ENCODE measurements around the gene KIAA0319L. TPM values are rescaled to one million over a fixed set of nuclear protein-coding genes. Genes with fewer than 3 reads are reported as not detected.

KIAA0319L gene
- total RNA-seq, 2 donors from 2014 or later: 58.6 to 88.8 TPM

- Mint-ChIP-seq H3K27ac (peak overlapping the region; percentile 29 to 76), H3K4me1 (ENCODE audit: low read depth in 2 of 2) (peaks cover 13 to 17% of the 10 kb centered on the region in 2 donors), H3K27me3 (no peaks in the 10 kb centered on the region), H3K4me3 (peak overlapping the region; percentile 46), H3K36me3 (peaks cover 30% of the 10 kb centered on the region), H3K9me3 (no peaks in the 10 kb centered on the region)
- DNase-seq (ENCODE audit: low spot score): no peak
- ATAC-seq: no peak
Measured at GRCh38 chr1:35461966-35462651, 95.1 kb downstream of the KIAA0319L start.

DNA sequence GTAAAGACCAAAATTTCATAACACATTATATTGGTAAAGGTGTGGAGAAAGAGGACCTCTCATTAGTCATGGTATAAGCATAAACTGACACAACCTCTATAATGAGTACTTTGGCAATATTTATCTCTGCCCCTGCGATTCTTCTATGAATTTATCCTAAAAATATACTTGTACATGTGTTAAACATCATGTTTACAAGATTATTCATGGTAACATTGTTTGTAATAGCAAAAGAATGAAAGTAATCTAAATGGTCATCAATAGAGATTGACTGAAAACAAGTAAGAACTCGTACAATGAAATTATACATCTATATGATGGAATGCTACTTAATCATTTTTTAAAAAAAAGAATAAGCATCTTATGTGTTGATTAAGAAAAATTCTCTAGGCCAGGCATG, 96.4 kb downstream of the KIAA0319L start:
- Mint-ChIP-seq H3K9me3 (no peaks in the 10 kb centered on the region), H3K4me3 (peak overlapping the region; percentile 8), H3K27me3 (no peaks in the 10 kb centered on the region), H3K27ac (peak overlapping the region; percentile 53 to 76), H3K4me1 (ENCODE audit: low read depth in 2 of 2) (peaks cover 14 to 18% of the 10 kb centered on the region in 2 donors), H3K36me3 (peaks cover 25% of the 10 kb centered on the region)
- no peak for DNase-seq (ENCODE audit: low spot score)
- ATAC-seq: no peak

DNA sequence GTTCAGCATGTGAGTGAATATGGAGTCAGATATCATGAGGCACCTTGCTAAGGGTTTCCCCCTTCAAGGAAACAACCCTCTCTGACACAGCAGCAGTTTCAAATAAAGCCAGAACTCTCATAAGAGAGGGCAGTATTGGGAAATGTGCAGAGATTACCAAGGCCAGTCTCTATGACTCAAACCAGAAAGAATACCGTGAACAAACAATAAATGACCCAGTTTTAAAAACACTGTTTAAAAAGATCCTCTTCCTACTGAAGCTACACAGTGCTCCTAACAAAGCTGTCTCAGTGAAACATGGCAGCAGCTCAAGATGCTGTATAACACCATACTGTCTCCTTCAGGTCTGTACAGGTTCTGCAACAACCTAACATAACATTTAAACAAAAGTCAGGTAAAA, 102.6 kb downstream of the KIAA0319L start:
- H3K4me1 Mint-ChIP-seq (ENCODE audit: low read depth in 2 of 2): peaks cover 11 to 25% of the 10 kb centered on the region in 2 donors
- peaks cover 4% of the 10 kb centered on the region for H3K36me3 Mint-ChIP-seq
- ATAC-seq (peak; percentile 85 to 86), DNase-seq (ENCODE audit: low spot score) (no peak)
- H3K4me3 Mint-ChIP-seq: peak overlapping the region; percentile 23
- H3K27ac Mint-ChIP-seq: peak overlapping the region; percentile 72 to 88
- H3K9me3 Mint-ChIP-seq: no peaks in the 10 kb centered on the region
- no peaks in the 10 kb centered on the region for H3K27me3 Mint-ChIP-seq

- DNase-seq (ENCODE audit: low spot score) (no peak), ATAC-seq (peak; percentile 70 to 74)
- Mint-ChIP-seq H3K36me3 (peaks cover 4% of the 10 kb centered on the region), H3K4me1 (ENCODE audit: low read depth in 2 of 2) (peaks cover 11 to 25% of the 10 kb centered on the region in 2 donors), H3K27ac (peak overlapping the region; percentile 72 to 88), H3K9me3 (no peaks in the 10 kb centered on the region), H3K27me3 (no peaks in the 10 kb centered on the region), H3K4me3 (peak overlapping the region; percentile 23)
Measured at GRCh38 chr1:35454176-35454575, 103.0 kb downstream of the KIAA0319L start.

DNA sequence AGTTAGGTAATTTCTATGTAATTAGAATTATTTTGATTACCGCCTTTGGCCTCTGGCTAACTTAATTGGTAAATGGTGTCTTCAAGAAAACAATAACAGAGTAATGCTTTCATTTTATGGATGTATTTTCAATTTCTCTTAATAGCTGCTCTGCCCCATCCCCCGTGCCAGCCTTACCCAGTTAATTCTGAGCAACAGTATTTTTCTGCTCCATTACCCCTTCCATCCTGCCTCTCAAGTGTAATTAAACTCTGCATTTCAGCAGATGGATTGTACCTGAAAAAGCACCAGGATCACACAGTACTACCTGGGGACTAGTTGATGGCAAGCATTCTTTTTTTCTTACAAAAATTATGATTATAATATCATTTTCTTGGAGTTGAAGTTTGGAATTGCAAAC, 104.2 kb downstream of the KIAA0319L start:
- no peaks in the 10 kb centered on the region for H3K27me3 Mint-ChIP-seq
- H3K9me3 Mint-ChIP-seq: no peaks in the 10 kb centered on the region
- H3K27ac Mint-ChIP-seq: peak overlapping the region; percentile 72 to 88
- peaks cover 2% of the 10 kb centered on the region for H3K36me3 Mint-ChIP-seq
- ATAC-seq (no peak), DNase-seq (ENCODE audit: low spot score) (no peak)
- no peak overlapping the region for H3K4me3 Mint-ChIP-seq
- H3K4me1 Mint-ChIP-seq (ENCODE audit: low read depth in 2 of 2): peaks cover 11 to 20% of the 10 kb centered on the region in 2 donors

DNA sequence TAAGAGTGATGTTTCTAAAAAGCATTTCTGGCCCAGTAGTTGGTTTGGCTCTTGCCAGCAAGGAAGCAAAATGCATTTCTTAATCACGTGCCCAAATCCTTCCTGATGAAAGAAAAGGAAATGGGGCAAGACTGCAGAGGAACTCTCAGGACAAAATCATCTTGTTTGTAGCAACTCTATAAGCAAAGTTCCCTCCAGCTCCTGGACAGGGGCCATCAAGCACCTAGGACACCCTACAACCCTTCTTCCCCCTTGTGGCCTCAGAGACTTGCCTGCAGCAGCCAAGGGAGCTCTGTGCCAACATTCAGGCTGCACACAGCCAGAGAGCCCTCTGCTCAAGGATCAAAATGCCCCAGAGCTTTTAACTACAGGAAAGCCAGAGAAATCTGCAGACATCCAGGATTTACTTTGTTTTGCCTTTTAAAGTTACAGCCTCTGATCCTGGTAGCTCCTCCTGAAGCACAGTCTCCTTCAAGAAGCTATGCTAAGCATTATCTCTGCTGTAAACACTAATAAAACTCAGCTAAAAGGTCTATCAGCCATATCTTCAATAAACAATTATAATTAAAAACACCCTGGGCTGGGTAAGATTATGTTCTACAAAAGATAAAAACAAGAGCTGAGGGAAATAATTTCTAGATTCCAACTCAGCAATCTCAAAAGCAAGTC, 105.0 kb downstream of the KIAA0319L start:
- peak overlapping the region; percentile 32 for H3K4me3 Mint-ChIP-seq
- H3K27me3 Mint-ChIP-seq: no peaks in the 10 kb centered on the region
- H3K27ac Mint-ChIP-seq: peak overlapping the region; percentile 12 to 88
- no peak for DNase-seq (ENCODE audit: low spot score)
- peaks cover 5% of the 10 kb centered on the region for H3K36me3 Mint-ChIP-seq
- no peak for ATAC-seq
- H3K9me3 Mint-ChIP-seq: no peaks in the 10 kb centered on the region
- peaks cover 12 to 22% of the 10 kb centered on the region in 2 donors for H3K4me1 Mint-ChIP-seq (ENCODE audit: low read depth in 2 of 2)

DNA sequence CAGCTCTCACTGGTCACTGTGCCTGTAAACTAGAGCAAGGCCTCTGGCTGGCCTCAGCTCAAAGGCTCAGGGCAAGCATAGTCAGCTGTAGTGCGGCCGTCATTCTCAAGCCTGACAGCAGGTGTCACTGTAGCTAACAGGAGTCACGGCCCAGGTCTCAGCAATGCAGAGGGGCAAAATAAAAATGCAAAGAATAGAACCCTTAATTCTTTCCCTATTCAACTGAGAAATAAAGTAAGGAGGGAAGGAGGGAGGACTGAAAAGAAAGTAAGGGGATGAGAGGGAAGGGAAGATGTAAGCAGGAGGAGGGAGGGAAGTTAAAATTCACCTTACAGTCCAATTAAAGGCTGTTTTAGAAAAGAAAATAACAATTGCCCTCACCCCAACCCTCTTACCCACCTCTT, 106.1 kb downstream of the KIAA0319L start:
- Mint-ChIP-seq H3K27me3 (no peaks in the 10 kb centered on the region), H3K4me3 (peak overlapping the region; percentile 28), H3K4me1 (ENCODE audit: low read depth in 2 of 2) (peaks cover 11 to 23% of the 10 kb centered on the region in 2 donors), H3K27ac (peak overlapping the region; percentile 12 to 33), H3K36me3 (peaks cover 5% of the 10 kb centered on the region), H3K9me3 (no peaks in the 10 kb centered on the region)
- ATAC-seq (peak in 1 of 2 donors; percentile 65), DNase-seq (ENCODE audit: low spot score) (peak; percentile 74)

DNA sequence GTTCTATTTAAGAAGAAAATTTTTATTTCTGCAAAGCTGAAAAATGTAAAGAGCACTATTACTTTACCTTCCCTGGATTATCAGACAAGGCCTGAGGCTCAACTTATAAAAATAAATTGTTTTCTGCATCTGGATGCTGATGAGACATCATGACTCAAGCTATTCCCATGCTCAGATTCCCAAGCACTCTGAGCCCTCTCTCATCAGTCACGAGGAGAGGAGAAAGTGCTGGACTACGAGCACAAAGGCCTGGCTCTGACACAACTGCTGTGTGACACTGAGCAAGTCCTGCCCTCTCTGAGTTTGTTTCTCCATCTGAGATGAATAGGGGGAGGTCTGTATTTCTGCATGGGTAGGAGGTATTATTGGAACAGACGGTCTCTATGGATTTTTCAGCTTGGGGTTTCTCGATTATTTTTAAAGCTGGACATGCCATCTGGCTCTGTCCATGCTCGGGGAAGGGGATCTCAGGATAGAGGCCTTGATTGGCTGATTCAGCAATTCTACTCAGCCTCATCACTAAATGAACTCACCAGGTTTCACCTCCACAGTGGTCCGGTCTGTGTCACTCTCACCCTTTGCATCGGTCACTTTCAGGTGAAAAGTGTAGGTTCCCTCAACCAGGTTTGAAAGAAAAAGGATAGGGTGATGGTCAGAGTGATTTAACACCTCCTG, 107.7 kb downstream of the KIAA0319L start:
- Mint-ChIP-seq H3K36me3 (peaks cover 5% of the 10 kb centered on the region), H3K4me3 (no peak overlapping the region), H3K4me1 (ENCODE audit: low read depth in 2 of 2) (peaks cover 8 to 18% of the 10 kb centered on the region in 2 donors), H3K27me3 (no peaks in the 10 kb centered on the region), H3K27ac (no peak overlapping the region), H3K9me3 (no peaks in the 10 kb centered on the region)
- DNase-seq (ENCODE audit: low spot score) (no peak), ATAC-seq (no peak)

DNA sequence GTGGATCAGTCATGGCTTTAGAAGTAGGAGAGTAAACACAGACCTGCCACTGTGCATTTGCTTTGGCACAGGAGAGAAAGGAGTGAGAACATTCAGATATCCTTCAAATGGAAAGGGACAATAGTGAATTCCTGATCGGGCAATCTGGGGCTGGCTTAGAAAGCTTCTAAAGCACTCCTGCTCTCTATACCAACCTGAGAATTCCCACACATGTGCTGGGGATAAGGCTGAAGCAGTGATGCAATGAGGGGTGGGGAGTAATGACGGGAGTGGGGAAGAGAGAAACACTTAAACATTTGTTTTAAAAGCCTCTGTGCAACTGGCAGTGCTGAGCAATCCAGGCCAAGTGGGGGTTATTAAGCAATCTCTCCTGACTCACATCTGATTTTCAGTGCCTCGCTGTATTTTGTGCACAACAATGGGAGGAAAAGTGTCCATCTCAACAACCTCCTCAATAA, 108.8 kb downstream of the KIAA0319L start:
- H3K4me1 Mint-ChIP-seq (ENCODE audit: low read depth in 2 of 2): peaks cover 7 to 13% of the 10 kb centered on the region in 2 donors
- H3K27ac Mint-ChIP-seq: no peak overlapping the region
- H3K27me3 Mint-ChIP-seq: no peaks in the 10 kb centered on the region
- DNase-seq (ENCODE audit: low spot score) (no peak), ATAC-seq (no peak)
- H3K36me3 Mint-ChIP-seq: peaks cover 5% of the 10 kb centered on the region
- peak overlapping the region; percentile 23 for H3K4me3 Mint-ChIP-seq
- H3K9me3 Mint-ChIP-seq: no peaks in the 10 kb centered on the region

GRCh38 chr1:35447278-35447677, 109.9 kb downstream of the KIAA0319L start:
- Mint-ChIP-seq H3K36me3 (peaks cover 5% of the 10 kb centered on the region), H3K27me3 (no peaks in the 10 kb centered on the region), H3K4me1 (ENCODE audit: low read depth in 2 of 2) (peaks cover 7 to 13% of the 10 kb centered on the region in 2 donors), H3K27ac (no peak overlapping the region), H3K9me3 (no peaks in the 10 kb centered on the region), H3K4me3 (peak overlapping the region; percentile 46)
- ATAC-seq (peak; percentile 33 to 53), DNase-seq (ENCODE audit: low spot score) (no peak)

- Mint-ChIP-seq H3K4me3 (no peak overlapping the region), H3K27me3 (no peaks in the 10 kb centered on the region), H3K9me3 (no peaks in the 10 kb centered on the region), H3K27ac (no peak overlapping the region), H3K36me3 (peaks cover 5% of the 10 kb centered on the region), H3K4me1 (ENCODE audit: low read depth in 2 of 2) (peaks cover 3 to 7% of the 10 kb centered on the region in 2 donors)
- ATAC-seq (no peak), DNase-seq (ENCODE audit: low spot score) (no peak)
Measured at GRCh38 chr1:35444519-35444774, 112.8 kb downstream of the KIAA0319L start.

DNA sequence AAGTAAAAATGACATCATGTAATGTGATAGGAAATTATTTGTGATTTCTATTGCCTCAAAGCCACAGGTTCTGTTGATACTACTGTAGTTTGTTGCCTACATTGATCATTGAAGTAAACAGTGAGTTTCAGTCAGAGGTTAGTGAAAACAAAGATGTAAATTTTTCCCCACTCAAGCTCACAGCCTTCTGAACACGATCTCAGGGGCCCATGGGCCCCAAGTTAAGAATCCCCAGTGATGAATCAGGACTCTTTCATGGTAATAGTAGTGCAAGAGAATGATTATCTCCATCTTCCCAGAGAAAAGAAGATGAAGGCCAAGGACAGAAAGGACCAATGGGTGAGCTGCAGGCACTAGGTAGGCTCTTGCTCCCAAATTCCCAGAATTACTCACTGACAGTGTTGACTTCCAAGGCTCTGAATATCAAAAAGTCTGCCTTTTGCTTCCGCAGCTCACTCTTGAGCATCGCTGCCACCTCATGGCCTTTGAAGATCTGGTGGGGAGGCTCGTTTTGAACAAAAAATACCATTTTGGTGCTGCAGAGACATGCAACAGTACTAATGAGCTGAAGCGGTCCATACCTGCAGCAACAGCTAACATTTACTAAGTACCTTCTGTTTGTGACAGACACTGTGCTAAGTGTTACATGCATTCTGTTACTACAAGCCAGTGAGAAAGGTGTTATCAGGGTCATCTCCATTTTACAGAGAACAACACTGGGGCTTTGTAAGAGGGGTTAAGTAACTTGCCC, 113.3 kb downstream of the KIAA0319L start:
- H3K36me3 Mint-ChIP-seq: peaks cover 5% of the 10 kb centered on the region
- H3K9me3 Mint-ChIP-seq: no peaks in the 10 kb centered on the region
- no peaks in the 10 kb centered on the region for H3K27me3 Mint-ChIP-seq
- peaks cover 3 to 7% of the 10 kb centered on the region in 2 donors for H3K4me1 Mint-ChIP-seq (ENCODE audit: low read depth in 2 of 2)
- H3K27ac Mint-ChIP-seq: no peak overlapping the region
- no peak overlapping the region for H3K4me3 Mint-ChIP-seq
- DNase-seq (ENCODE audit: low spot score): no peak
- ATAC-seq: no peak

DNA sequence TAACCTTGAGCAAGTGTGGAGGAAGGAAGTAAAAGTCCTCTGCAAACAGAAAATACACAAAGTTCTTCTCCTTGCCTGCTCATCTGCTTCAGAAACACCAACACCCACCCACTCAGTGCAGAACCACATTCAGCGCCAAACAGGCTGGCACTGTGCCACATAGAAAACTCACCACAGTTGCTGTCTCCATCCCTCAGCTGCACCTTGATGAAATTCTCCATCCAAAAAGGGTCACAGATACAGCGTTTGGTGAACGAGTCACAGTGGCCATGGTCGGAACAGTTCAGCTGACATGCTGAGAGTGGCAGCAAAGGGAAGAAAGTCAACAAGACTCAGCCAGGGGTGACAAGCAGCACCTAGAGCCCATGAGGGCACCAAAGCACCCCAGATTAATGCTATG, 114.5 kb downstream of the KIAA0319L start:
- peaks cover under 1% of the 10 kb centered on the region for H3K36me3 Mint-ChIP-seq
- ATAC-seq (no peak), DNase-seq (ENCODE audit: low spot score) (no peak)
- H3K27ac Mint-ChIP-seq: no peak overlapping the region
- no peaks in the 10 kb centered on the region for H3K27me3 Mint-ChIP-seq
- no peaks in the 10 kb centered on the region for H3K9me3 Mint-ChIP-seq
- H3K4me1 Mint-ChIP-seq (ENCODE audit: low read depth in 2 of 2): peaks cover 3 to 7% of the 10 kb centered on the region in 2 donors
- H3K4me3 Mint-ChIP-seq: no peak overlapping the region
